ENCODE data around the gene CCR5. TPM values are rescaled to one million over a fixed set of nuclear protein-coding genes. Genes with fewer than 3 reads are reported as not detected.

Gene CCR5
- total and polyA plus RNA-seq, 9 of the 15 experiments (the other 6 are each of a cell fraction or from before 2014, with no cell fraction given) = not detected

DNA sequence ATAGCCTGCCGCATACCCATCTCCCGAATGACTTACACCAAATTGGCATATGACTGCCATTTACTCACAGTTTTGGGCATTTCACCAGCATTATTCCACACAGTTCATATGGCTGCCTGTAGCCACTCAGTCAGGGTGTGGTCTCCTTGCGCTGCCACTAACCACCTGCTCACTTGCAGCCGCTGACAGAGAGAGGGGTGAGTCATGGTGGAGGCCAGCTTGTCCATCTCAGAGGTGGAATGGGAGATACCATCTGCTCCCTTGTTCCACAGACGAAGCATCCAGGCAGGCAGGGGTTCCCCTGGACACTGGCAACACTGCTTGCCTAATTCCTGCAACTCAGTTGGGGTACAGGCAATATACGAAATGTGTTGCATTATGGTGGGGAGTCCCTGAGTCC lies 51.9 kb downstream of the CCR5 start (continued):
- TF ChIP-seq, protein P1, sequence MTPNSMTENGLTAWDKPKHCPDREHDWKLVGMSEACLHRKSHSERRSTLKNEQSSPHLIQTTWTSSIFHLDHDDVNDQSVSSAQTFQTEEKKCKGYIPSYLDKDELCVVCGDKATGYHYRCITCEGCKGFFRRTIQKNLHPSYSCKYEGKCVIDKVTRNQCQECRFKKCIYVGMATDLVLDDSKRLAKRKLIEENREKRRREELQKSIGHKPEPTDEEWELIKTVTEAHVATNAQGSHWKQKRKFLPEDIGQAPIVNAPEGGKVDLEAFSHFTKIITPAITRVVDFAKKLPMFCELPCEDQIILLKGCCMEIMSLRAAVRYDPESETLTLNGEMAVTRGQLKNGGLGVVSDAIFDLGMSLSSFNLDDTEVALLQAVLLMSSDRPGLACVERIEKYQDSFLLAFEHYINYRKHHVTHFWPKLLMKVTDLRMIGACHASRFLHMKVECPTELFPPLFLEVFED (CRISPR knock-in tag; conservative IDR thresholded peaks at IDR 0.05) = no peak
- TF ChIP-seq MBD2 (IDR thresholded peaks at IDR 0.05; ENCODE audit: borderline replicate concordance, low read depth) = no peak
- no peak for TF ChIP-seq SAFB2 (IDR thresholded peaks at IDR 0.05; ENCODE audit: borderline replicate concordance, low read depth, low read length, severe bottlenecking)
- no peak for TF ChIP-seq MYBL2 (IDR thresholded peaks at IDR 0.05; ENCODE audit: low read depth)
- no peak for TF ChIP-seq MYBL2 (CRISPR knock-in tag; IDR thresholded peaks at IDR 0.05; ENCODE audit: borderline replicate concordance)
- TF ChIP-seq NFE2 (IDR thresholded peaks at IDR 0.05; ENCODE audit: low read depth) = no peak; the same call in 1 of the 2 replicates
- TF ChIP-seq, protein P2, sequence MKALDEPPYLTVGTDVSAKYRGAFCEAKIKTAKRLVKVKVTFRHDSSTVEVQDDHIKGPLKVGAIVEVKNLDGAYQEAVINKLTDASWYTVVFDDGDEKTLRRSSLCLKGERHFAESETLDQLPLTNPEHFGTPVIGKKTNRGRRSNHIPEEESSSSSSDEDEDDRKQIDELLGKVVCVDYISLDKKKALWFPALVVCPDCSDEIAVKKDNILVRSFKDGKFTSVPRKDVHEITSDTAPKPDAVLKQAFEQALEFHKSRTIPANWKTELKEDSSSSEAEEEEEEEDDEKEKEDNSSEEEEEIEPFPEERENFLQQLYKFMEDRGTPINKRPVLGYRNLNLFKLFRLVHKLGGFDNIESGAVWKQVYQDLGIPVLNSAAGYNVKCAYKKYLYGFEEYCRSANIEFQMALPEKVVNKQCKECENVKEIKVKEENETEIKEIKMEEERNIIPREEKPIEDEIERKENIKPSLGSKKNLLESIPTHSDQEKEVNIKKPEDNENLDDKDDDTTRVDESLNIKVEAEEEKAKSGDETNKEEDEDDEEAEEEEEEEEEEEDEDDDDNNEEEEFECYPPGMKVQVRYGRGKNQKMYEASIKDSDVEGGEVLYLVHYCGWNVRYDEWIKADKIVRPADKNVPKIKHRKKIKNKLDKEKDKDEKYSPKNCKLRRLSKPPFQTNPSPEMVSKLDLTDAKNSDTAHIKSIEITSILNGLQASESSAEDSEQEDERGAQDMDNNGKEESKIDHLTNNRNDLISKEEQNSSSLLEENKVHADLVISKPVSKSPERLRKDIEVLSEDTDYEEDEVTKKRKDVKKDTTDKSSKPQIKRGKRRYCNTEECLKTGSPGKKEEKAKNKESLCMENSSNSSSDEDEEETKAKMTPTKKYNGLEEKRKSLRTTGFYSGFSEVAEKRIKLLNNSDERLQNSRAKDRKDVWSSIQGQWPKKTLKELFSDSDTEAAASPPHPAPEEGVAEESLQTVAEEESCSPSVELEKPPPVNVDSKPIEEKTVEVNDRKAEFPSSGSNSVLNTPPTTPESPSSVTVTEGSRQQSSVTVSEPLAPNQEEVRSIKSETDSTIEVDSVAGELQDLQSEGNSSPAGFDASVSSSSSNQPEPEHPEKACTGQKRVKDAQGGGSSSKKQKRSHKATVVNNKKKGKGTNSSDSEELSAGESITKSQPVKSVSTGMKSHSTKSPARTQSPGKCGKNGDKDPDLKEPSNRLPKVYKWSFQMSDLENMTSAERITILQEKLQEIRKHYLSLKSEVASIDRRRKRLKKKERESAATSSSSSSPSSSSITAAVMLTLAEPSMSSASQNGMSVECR (CRISPR knock-in tag; IDR thresholded peaks at IDR 0.05) = no peak
- TF ChIP-seq, protein P3, sequence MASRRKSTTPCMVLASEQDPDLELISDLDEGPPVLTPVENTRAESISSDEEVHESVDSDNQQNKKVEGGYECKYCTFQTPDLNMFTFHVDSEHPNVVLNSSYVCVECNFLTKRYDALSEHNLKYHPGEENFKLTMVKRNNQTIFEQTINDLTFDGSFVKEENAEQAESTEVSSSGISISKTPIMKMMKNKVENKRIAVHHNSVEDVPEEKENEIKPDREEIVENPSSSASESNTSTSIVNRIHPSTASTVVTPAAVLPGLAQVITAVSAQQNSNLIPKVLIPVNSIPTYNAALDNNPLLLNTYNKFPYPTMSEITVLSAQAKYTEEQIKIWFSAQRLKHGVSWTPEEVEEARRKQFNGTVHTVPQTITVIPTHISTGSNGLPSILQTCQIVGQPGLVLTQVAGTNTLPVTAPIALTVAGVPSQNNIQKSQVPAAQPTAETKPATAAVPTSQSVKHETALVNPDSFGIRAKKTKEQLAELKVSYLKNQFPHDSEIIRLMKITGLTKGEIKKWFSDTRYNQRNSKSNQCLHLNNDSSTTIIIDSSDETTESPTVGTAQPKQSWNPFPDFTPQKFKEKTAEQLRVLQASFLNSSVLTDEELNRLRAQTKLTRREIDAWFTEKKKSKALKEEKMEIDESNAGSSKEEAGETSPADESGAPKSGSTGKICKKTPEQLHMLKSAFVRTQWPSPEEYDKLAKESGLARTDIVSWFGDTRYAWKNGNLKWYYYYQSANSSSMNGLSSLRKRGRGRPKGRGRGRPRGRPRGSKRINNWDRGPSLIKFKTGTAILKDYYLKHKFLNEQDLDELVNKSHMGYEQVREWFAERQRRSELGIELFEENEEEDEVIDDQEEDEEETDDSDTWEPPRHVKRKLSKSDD (conservative IDR thresholded peaks at IDR 0.05; ENCODE audit: low read length) = no peak
- TF ChIP-seq BCL6 (CRISPR knock-in tag; IDR thresholded peaks at IDR 0.05) = no peak
- TF ChIP-seq, protein P4, sequence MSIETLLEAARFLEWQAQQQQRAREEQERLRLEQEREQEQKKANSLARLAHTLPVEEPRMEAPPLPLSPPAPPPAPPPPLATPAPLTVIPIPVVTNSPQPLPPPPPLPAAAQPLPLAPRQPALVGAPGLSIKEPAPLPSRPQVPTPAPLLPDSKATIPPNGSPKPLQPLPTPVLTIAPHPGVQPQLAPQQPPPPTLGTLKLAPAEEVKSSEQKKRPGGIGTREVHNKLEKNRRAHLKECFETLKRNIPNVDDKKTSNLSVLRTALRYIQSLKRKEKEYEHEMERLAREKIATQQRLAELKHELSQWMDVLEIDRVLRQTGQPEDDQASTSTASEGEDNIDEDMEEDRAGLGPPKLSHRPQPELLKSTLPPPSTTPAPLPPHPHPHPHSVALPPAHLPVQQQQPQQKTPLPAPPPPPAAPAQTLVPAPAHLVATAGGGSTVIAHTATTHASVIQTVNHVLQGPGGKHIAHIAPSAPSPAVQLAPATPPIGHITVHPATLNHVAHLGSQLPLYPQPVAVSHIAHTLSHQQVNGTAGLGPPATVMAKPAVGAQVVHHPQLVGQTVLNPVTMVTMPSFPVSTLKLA (conservative IDR thresholded peaks at IDR 0.05) = no peak
- no peak for TF ChIP-seq ZFPM2 (CRISPR knock-in tag; IDR thresholded peaks at IDR 0.05)
- TF ChIP-seq, protein P5, sequence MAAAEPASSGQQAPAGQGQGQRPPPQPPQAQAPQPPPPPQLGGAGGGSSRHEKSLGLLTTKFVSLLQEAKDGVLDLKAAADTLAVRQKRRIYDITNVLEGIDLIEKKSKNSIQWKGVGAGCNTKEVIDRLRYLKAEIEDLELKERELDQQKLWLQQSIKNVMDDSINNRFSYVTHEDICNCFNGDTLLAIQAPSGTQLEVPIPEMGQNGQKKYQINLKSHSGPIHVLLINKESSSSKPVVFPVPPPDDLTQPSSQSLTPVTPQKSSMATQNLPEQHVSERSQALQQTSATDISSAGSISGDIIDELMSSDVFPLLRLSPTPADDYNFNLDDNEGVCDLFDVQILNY (CRISPR knock-in tag; IDR thresholded peaks at IDR 0.05) = no peak
- TF ChIP-seq, protein P6, sequence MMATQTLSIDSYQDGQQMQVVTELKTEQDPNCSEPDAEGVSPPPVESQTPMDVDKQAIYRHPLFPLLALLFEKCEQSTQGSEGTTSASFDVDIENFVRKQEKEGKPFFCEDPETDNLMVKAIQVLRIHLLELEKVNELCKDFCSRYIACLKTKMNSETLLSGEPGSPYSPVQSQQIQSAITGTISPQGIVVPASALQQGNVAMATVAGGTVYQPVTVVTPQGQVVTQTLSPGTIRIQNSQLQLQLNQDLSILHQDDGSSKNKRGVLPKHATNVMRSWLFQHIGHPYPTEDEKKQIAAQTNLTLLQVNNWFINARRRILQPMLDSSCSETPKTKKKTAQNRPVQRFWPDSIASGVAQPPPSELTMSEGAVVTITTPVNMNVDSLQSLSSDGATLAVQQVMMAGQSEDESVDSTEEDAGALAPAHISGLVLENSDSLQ (IDR thresholded peaks at IDR 0.05) = peak; percentile 64
- no peak for TF ChIP-seq SMARCE1 (IDR thresholded peaks at IDR 0.05)
- TF ChIP-seq ZKSCAN1 (IDR thresholded peaks at IDR 0.05; ENCODE audit: low read depth, low read length) = no peak
- TF ChIP-seq BRCA1 (IDR thresholded peaks at IDR 0.05) = no peak
- no peak for TF ChIP-seq BRCA1 (CRISPR knock-in tag; IDR thresholded peaks at IDR 0.05)

All from K562 (cell line).